WTC11 (cell line): ENCODE results near the gene VWA8. TPM values are rescaled to one million over a fixed set of nuclear protein-coding genes. Genes with fewer than 3 reads are reported as not detected.

Source experiments
- ATAC-seq: fragments of 200-7000 bp; cut with Tn5 transposase; 2 replicates; pipeline ENCODE4 v1.10.0; 2021; ENCODE audit warnings: mild to moderate bottlenecking, moderate library complexity
- CTCF ChIA-PET: fragments of 300-600 bp; sonication (Branson Sonifier 250); formaldehyde crosslinking; loops from one replicate; lab custom pipeline; 2021; ENCODE audit warnings: antibody characterized with exemption; lab: Charles Lee
- POLR2A ChIA-PET: fragments of 350-600 bp; sonication (Branson Sonifier 250); formaldehyde crosslinking; loops from one replicate; lab custom pipeline; 2021; ENCODE audit warnings: antibody characterized with exemption; lab: Charles Lee
- DNase-seq: peaks from one replicate; pipeline ENCODE4 v3.0.0; 2021; ENCODE audit warnings: low spot score
- H3K27ac Mint-ChIP-seq: 2 replicates; pipeline ENCODE4 v1.8.0; 2021; ENCODE audit warnings: mixed read lengths
- H3K27me3 Mint-ChIP-seq: 2 replicates; pipeline ENCODE4 v1.8.0; 2021; ENCODE audit warnings: low read depth, mild to moderate bottlenecking, moderate library complexity, mixed read lengths
- H3K36me3 Mint-ChIP-seq: 2 replicates; pipeline ENCODE4 v1.8.0; 2021; ENCODE audit warnings: mixed read lengths
- H3K4me1 Mint-ChIP-seq: 2 replicates; pipeline ENCODE4 v1.8.0; 2022; ENCODE audit warnings: mixed read lengths
- H3K4me3 Mint-ChIP-seq: 2 replicates; pipeline ENCODE4 v1.8.0; 2021; ENCODE audit warnings: mild to moderate bottlenecking, moderate library complexity, mixed read lengths
- H3K9me3 Mint-ChIP-seq: 2 replicates; pipeline ENCODE4 v1.8.0; 2021; ENCODE audit warnings: mixed read lengths
- ATF1 ChIP-seq: sonication (generic); formaldehyde crosslinking; IDR thresholded peaks from 2 replicates; pipeline ENCODE4 v1.8.1; 2023; ENCODE audit warnings: mild to moderate bottlenecking, moderate library complexity, missing genetic modification reagents
- ELF4 ChIP-seq: sonication (generic); formaldehyde crosslinking; IDR thresholded peaks from 2 replicates; pipeline ENCODE4 v1.8.1; 2022; ENCODE audit warnings: low read depth, mild to moderate bottlenecking, moderate library complexity, missing genetic modification reagents
- FOXK1 ChIP-seq: sonication (generic); formaldehyde crosslinking; IDR thresholded peaks from 2 replicates; pipeline ENCODE4 v1.8.0; 2022; ENCODE audit warnings: mild to moderate bottlenecking, moderate library complexity, missing genetic modification reagents
- KAT7 ChIP-seq: sonication (generic); formaldehyde crosslinking; IDR thresholded peaks from 2 replicates; pipeline ENCODE4 v1.8.1; 2023; ENCODE audit warnings: missing genetic modification reagents, mild to moderate bottlenecking, borderline replicate concordance
- MXD4 ChIP-seq: fragments of 250-450 bp; sonication (Bioruptor Pico); IDR thresholded peaks from 2 replicates; pipeline ENCODE4 v1.8.0; 2021; ENCODE audit warnings: mild to moderate bottlenecking, moderate library complexity, borderline replicate concordance
- NFE2L1 ChIP-seq: sonication (generic); formaldehyde crosslinking; IDR thresholded peaks from 2 replicates; pipeline ENCODE4 v1.8.1; 2023; ENCODE audit warnings: missing genetic modification reagents
- NR2C2 ChIP-seq: sonication (generic); formaldehyde crosslinking; IDR thresholded peaks from 2 replicates; pipeline ENCODE4 v1.8.0; 2022; ENCODE audit warnings: mild to moderate bottlenecking, missing genetic modification reagents
- OVOL2 ChIP-seq: fragments of 250-450 bp; sonication (Bioruptor Pico); IDR thresholded peaks from 2 replicates; pipeline ENCODE4 v1.9.0; 2021; ENCODE audit warnings: mild to moderate bottlenecking, borderline replicate concordance
- SMAD3 ChIP-seq: sonication (generic); formaldehyde crosslinking; IDR thresholded peaks from 2 replicates; pipeline ENCODE4 v1.8.0; 2022; ENCODE audit warnings: missing genetic modification reagents, mild to moderate bottlenecking, borderline replicate concordance
- TEAD1 ChIP-seq: sonication (generic); formaldehyde crosslinking; IDR thresholded peaks from 2 replicates; pipeline ENCODE4 v1.8.0; 2022; ENCODE audit warnings: mild to moderate bottlenecking, missing genetic modification reagents
- TEAD4 ChIP-seq: sonication (generic); formaldehyde crosslinking; IDR thresholded peaks from 2 replicates; pipeline ENCODE4 v1.8.0; 2022; ENCODE audit warnings: mild to moderate bottlenecking, missing genetic modification reagents
- ZBTB21 ChIP-seq: sonication (generic); formaldehyde crosslinking; IDR thresholded peaks from 2 replicates; pipeline ENCODE4 v1.8.1; 2023; ENCODE audit warnings: mild to moderate bottlenecking, missing genetic modification reagents, borderline replicate concordance
- ZNF423 ChIP-seq: fragments of 250-450 bp; sonication (Bioruptor Pico); IDR thresholded peaks from 2 replicates; pipeline ENCODE4 v2.1.2; 2022; ENCODE audit warnings: mild to moderate bottlenecking, moderate library complexity
- total RNA-seq: library from RNA; stranded (reverse); gene quantifications from 3 replicates; pipeline ENCODE4 v1.2.3, GENCODE V29; 2021
- TF ChIP-seq, protein P1 (sequence below): fragments of 250-450 bp; sonication (Bioruptor Pico); IDR thresholded peaks from 2 replicates; pipeline ENCODE4 v1.9.0; 2021; ENCODE audit warnings: mild to moderate bottlenecking
- TF ChIP-seq, protein P2 (sequence below): fragments of 250-450 bp; sonication (Bioruptor Pico); IDR thresholded peaks from 2 replicates; pipeline ENCODE4 v1.9.0; 2021; ENCODE audit warnings: mild to moderate bottlenecking, borderline replicate concordance
- TF ChIP-seq, protein P3 (sequence below): sonication (generic); formaldehyde crosslinking; IDR thresholded peaks from 2 replicates; pipeline ENCODE4 v1.8.1; 2022; ENCODE audit warnings: low read depth, missing genetic modification reagents, borderline replicate concordance
- TF ChIP-seq, protein P4 (sequence below): sonication (generic); formaldehyde crosslinking; IDR thresholded peaks from 2 replicates; pipeline ENCODE4 v1.8.0; 2023; ENCODE audit warnings: missing genetic modification reagents
- TF ChIP-seq, protein P5 (sequence below): sonication (generic); formaldehyde crosslinking; IDR thresholded peaks from 2 replicates; pipeline ENCODE4 v1.8.1; 2022; ENCODE audit warnings: mild to moderate bottlenecking, moderate library complexity, missing genetic modification reagents
- TF ChIP-seq, protein P6 (sequence below): sonication (generic); formaldehyde crosslinking; IDR thresholded peaks from 2 replicates; pipeline ENCODE4 v1.8.0; 2023; ENCODE audit warnings: missing genetic modification reagents, mild to moderate bottlenecking, borderline replicate concordance
- TF ChIP-seq, protein P7 (sequence below): sonication (generic); formaldehyde crosslinking; IDR thresholded peaks from 2 replicates; pipeline ENCODE4 v1.8.1; 2022; ENCODE audit warnings: low read depth, mild to moderate bottlenecking, moderate library complexity, missing genetic modification reagents, borderline replicate concordance

Gene VWA8
- total RNA-seq, 1 experiment from 2014 or later, result 19.9 TPM

DNA sequence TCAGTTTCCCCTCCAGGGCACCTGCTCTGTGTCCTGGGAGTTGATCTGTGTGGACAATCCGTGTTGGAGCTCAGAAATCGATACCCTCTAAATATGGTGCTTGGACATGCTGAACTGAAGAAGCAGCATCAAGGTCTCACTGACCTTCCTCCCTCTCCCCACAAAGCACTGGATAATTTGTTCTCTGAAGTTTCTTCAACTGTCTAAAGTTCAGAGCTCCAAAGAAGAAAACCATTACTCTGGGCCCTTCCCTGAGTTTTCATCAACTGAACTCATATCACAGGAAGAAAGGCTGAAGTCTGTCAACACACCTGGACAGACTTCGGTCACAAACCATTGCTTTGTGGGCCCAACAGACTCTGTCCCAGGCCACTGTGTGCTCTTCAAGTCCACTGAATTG, 371.5 kb downstream of the VWA8 start:
- Mint-ChIP-seq H3K27ac (no peak overlapping the region; the same call in 1 of the 2 replicates), H3K4me1 (peaks cover 14% of the 10 kb centered on the region), H3K36me3 (peaks cover 12% of the 10 kb centered on the region)
- CTCF ChIA-PET, result no interaction called here
- DNase-seq (no peak), ATAC-seq (no peak)
- TF ChIP-seq, protein P1, sequence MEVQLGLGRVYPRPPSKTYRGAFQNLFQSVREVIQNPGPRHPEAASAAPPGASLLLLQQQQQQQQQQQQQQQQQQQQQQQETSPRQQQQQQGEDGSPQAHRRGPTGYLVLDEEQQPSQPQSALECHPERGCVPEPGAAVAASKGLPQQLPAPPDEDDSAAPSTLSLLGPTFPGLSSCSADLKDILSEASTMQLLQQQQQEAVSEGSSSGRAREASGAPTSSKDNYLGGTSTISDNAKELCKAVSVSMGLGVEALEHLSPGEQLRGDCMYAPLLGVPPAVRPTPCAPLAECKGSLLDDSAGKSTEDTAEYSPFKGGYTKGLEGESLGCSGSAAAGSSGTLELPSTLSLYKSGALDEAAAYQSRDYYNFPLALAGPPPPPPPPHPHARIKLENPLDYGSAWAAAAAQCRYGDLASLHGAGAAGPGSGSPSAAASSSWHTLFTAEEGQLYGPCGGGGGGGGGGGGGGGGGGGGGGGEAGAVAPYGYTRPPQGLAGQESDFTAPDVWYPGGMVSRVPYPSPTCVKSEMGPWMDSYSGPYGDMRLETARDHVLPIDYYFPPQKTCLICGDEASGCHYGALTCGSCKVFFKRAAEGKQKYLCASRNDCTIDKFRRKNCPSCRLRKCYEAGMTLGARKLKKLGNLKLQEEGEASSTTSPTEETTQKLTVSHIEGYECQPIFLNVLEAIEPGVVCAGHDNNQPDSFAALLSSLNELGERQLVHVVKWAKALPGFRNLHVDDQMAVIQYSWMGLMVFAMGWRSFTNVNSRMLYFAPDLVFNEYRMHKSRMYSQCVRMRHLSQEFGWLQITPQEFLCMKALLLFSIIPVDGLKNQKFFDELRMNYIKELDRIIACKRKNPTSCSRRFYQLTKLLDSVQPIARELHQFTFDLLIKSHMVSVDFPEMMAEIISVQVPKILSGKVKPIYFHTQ (CRISPR knock-in tag), result no peak
- TF ChIP-seq, protein P2, sequence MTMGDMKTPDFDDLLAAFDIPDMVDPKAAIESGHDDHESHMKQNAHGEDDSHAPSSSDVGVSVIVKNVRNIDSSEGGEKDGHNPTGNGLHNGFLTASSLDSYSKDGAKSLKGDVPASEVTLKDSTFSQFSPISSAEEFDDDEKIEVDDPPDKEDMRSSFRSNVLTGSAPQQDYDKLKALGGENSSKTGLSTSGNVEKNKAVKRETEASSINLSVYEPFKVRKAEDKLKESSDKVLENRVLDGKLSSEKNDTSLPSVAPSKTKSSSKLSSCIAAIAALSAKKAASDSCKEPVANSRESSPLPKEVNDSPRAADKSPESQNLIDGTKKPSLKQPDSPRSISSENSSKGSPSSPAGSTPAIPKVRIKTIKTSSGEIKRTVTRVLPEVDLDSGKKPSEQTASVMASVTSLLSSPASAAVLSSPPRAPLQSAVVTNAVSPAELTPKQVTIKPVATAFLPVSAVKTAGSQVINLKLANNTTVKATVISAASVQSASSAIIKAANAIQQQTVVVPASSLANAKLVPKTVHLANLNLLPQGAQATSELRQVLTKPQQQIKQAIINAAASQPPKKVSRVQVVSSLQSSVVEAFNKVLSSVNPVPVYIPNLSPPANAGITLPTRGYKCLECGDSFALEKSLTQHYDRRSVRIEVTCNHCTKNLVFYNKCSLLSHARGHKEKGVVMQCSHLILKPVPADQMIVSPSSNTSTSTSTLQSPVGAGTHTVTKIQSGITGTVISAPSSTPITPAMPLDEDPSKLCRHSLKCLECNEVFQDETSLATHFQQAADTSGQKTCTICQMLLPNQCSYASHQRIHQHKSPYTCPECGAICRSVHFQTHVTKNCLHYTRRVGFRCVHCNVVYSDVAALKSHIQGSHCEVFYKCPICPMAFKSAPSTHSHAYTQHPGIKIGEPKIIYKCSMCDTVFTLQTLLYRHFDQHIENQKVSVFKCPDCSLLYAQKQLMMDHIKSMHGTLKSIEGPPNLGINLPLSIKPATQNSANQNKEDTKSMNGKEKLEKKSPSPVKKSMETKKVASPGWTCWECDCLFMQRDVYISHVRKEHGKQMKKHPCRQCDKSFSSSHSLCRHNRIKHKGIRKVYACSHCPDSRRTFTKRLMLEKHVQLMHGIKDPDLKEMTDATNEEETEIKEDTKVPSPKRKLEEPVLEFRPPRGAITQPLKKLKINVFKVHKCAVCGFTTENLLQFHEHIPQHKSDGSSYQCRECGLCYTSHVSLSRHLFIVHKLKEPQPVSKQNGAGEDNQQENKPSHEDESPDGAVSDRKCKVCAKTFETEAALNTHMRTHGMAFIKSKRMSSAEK (CRISPR knock-in tag), result no peak
- TF ChIP-seq, protein P3, sequence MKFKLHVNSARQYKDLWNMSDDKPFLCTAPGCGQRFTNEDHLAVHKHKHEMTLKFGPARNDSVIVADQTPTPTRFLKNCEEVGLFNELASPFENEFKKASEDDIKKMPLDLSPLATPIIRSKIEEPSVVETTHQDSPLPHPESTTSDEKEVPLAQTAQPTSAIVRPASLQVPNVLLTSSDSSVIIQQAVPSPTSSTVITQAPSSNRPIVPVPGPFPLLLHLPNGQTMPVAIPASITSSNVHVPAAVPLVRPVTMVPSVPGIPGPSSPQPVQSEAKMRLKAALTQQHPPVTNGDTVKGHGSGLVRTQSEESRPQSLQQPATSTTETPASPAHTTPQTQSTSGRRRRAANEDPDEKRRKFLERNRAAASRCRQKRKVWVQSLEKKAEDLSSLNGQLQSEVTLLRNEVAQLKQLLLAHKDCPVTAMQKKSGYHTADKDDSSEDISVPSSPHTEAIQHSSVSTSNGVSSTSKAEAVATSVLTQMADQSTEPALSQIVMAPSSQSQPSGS (CRISPR knock-in tag), result no peak
- TF ChIP-seq ELF4 (CRISPR knock-in tag) (no peak), KAT7 (no peak), ZBTB21 (CRISPR knock-in tag) (no peak), NR2C2 (CRISPR knock-in tag) (no peak), MXD4 (CRISPR knock-in tag) (no peak), NFE2L1 (CRISPR knock-in tag) (no peak), OVOL2 (no peak), ZNF423 (CRISPR knock-in tag) (no peak), FOXK1 (CRISPR knock-in tag) (no peak), ATF1 (CRISPR knock-in tag) (no peak), TEAD4 (CRISPR knock-in tag) (no peak), TEAD1 (CRISPR knock-in tag) (no peak), SMAD3 (no peak)
- TF ChIP-seq, protein P4, sequence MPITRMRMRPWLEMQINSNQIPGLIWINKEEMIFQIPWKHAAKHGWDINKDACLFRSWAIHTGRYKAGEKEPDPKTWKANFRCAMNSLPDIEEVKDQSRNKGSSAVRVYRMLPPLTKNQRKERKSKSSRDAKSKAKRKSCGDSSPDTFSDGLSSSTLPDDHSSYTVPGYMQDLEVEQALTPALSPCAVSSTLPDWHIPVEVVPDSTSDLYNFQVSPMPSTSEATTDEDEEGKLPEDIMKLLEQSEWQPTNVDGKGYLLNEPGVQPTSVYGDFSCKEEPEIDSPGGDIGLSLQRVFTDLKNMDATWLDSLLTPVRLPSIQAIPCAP (CRISPR knock-in tag), result no peak
- TF ChIP-seq, protein P5, sequence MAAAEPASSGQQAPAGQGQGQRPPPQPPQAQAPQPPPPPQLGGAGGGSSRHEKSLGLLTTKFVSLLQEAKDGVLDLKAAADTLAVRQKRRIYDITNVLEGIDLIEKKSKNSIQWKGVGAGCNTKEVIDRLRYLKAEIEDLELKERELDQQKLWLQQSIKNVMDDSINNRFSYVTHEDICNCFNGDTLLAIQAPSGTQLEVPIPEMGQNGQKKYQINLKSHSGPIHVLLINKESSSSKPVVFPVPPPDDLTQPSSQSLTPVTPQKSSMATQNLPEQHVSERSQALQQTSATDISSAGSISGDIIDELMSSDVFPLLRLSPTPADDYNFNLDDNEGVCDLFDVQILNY, result no peak
- TF ChIP-seq, protein P6, sequence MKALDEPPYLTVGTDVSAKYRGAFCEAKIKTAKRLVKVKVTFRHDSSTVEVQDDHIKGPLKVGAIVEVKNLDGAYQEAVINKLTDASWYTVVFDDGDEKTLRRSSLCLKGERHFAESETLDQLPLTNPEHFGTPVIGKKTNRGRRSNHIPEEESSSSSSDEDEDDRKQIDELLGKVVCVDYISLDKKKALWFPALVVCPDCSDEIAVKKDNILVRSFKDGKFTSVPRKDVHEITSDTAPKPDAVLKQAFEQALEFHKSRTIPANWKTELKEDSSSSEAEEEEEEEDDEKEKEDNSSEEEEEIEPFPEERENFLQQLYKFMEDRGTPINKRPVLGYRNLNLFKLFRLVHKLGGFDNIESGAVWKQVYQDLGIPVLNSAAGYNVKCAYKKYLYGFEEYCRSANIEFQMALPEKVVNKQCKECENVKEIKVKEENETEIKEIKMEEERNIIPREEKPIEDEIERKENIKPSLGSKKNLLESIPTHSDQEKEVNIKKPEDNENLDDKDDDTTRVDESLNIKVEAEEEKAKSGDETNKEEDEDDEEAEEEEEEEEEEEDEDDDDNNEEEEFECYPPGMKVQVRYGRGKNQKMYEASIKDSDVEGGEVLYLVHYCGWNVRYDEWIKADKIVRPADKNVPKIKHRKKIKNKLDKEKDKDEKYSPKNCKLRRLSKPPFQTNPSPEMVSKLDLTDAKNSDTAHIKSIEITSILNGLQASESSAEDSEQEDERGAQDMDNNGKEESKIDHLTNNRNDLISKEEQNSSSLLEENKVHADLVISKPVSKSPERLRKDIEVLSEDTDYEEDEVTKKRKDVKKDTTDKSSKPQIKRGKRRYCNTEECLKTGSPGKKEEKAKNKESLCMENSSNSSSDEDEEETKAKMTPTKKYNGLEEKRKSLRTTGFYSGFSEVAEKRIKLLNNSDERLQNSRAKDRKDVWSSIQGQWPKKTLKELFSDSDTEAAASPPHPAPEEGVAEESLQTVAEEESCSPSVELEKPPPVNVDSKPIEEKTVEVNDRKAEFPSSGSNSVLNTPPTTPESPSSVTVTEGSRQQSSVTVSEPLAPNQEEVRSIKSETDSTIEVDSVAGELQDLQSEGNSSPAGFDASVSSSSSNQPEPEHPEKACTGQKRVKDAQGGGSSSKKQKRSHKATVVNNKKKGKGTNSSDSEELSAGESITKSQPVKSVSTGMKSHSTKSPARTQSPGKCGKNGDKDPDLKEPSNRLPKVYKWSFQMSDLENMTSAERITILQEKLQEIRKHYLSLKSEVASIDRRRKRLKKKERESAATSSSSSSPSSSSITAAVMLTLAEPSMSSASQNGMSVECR, result no peak
- TF ChIP-seq, protein P7, sequence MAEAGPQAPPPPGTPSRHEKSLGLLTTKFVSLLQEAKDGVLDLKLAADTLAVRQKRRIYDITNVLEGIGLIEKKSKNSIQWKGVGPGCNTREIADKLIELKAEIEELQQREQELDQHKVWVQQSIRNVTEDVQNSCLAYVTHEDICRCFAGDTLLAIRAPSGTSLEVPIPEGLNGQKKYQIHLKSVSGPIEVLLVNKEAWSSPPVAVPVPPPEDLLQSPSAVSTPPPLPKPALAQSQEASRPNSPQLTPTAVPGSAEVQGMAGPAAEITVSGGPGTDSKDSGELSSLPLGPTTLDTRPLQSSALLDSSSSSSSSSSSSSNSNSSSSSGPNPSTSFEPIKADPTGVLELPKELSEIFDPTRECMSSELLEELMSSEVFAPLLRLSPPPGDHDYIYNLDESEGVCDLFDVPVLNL (CRISPR knock-in tag), result no peak
- TF ChIP-seq, all 79 proteins: peak for 0
- Mint-ChIP-seq H3K4me3 (no peak overlapping the region), H3K9me3 (peaks cover 4% of the 10 kb centered on the region; the same call in 1 of the 2 replicates), H3K27me3 (no peaks in the 10 kb centered on the region)
- POLR2A ChIA-PET, result no interaction called here
